Trophoblast cell (in vitro differentiated cells and primary cell): Measurements from ENCODE around the gene CDH26.
"Not testable (repeated sequence)": the region's sequence is repeated elsewhere in the genome, so short reads cannot be mapped to it uniquely, and the experiment has no call there.

Experiments
- DNase-seq, 2 donors: peaks; one replicate each; pipeline ENCODE4 v3.0.0-alpha.2; 2016
- H2AFZ ChIP-seq: 2 replicates; pipeline ENCODE4 v1.6.1; 2013; ENCODE audit warnings: low read length, moderate library complexity, mild to moderate bottlenecking; ENCODE audit not compliant: insufficient read depth, poor library complexity
- H2AK5ac ChIP-seq: 2 replicates; pipeline ENCODE4 v1.6.1; 2013; ENCODE audit warnings: mild to moderate bottlenecking, low read length
- H2BK120ac ChIP-seq: 2 replicates; pipeline ENCODE4 v1.6.1; 2013; ENCODE audit warnings: low read length, mild to moderate bottlenecking, moderate library complexity; ENCODE audit not compliant: insufficient read depth, poor library complexity
- H2BK12ac ChIP-seq: 2 replicates; pipeline ENCODE4 v1.6.1; 2013; ENCODE audit warnings: mild to moderate bottlenecking, low read length, moderate library complexity
- H2BK5ac ChIP-seq: 2 replicates; pipeline ENCODE4 v1.6.1; 2013; ENCODE audit warnings: low read length, low read depth, moderate library complexity, mild to moderate bottlenecking; ENCODE audit not compliant: poor library complexity
- H3K14ac ChIP-seq: 2 replicates; pipeline ENCODE4 v1.6.1; 2013; ENCODE audit warnings: mild to moderate bottlenecking, low read length
- H3K18ac ChIP-seq: 2 replicates; pipeline ENCODE4 v1.6.1; 2013; ENCODE audit warnings: mild to moderate bottlenecking, low read length
- H3K23ac ChIP-seq: 2 replicates; pipeline ENCODE4 v1.6.1; 2013; ENCODE audit warnings: low read length
- H3K27ac ChIP-seq: 2 replicates; pipeline ENCODE4 v1.5.1; 2013; ENCODE audit warnings: low read depth, mild to moderate bottlenecking, inconsistent platforms, low read length, moderate library complexity
- H3K27me3 ChIP-seq: 2 replicates; pipeline ENCODE4 v1.6.1; 2013; ENCODE audit warnings: inconsistent platforms, mild to moderate bottlenecking, low read length, moderate library complexity; ENCODE audit not compliant: insufficient read depth
- H3K36me3 ChIP-seq, 2 experiments: 1 replicate in 1 of 2; 2 replicates in 1 of 2; pipeline ENCODE4 v1.6.1; 2013; ENCODE audit warnings: low read length in 2 of 2, mild to moderate bottlenecking in 2 of 2, moderate library complexity in 1 of 2; ENCODE audit not compliant: insufficient read depth in 2 of 2, control insufficient read depth in 1 of 2
- H3K4ac ChIP-seq: 2 replicates; pipeline ENCODE4 v1.6.1; 2013; ENCODE audit warnings: low read depth, mild to moderate bottlenecking, low read length, moderate library complexity
- H3K4me1 ChIP-seq, 2 experiments: 1 replicate in 1 of 2; 2 replicates in 1 of 2; pipeline ENCODE4 v1.6.1; 2013; ENCODE audit warnings: low read length in 2 of 2, mild to moderate bottlenecking in 2 of 2, moderate library complexity in 1 of 2; ENCODE audit not compliant: insufficient read depth in 2 of 2, control insufficient read depth in 1 of 2
- H3K4me2 ChIP-seq: 2 replicates; pipeline ENCODE4 v1.6.1; 2013; ENCODE audit warnings: inconsistent platforms, mild to moderate bottlenecking, low read length, moderate library complexity
- H3K4me3 ChIP-seq: 2 replicates; pipeline ENCODE4 v1.5.1; 2013; ENCODE audit warnings: mild to moderate bottlenecking, low read depth, low read length, inconsistent platforms
- H3K79me1 ChIP-seq: one replicate; pipeline ENCODE4 v1.6.1; 2013; ENCODE audit warnings: low read length
- H3K79me2 ChIP-seq: 2 replicates; pipeline ENCODE4 v1.6.1; 2013; ENCODE audit warnings: low read length, mild to moderate bottlenecking; ENCODE audit not compliant: control insufficient read depth, insufficient read depth, poor library complexity
- H3K9ac ChIP-seq: 2 replicates; pipeline ENCODE4 v1.6.1; 2013; ENCODE audit warnings: mild to moderate bottlenecking, low read length
- H3K9me3 ChIP-seq: 2 replicates; pipeline ENCODE4 v1.6.1; 2013; ENCODE audit warnings: low read depth, mild to moderate bottlenecking, control low read depth, inconsistent platforms, low read length; ENCODE audit not compliant: insufficient read depth
- H4K12ac ChIP-seq: 2 replicates; pipeline ENCODE4 v1.6.1; 2013; ENCODE audit warnings: low read depth, mild to moderate bottlenecking, low read length, moderate library complexity
- H4K8ac ChIP-seq: 2 replicates; pipeline ENCODE4 v1.6.1; 2013; ENCODE audit warnings: low read depth, mild to moderate bottlenecking, low read length, moderate library complexity
- H4K91ac ChIP-seq: one replicate; pipeline ENCODE4 v1.6.1; 2013; ENCODE audit warnings: low read depth, mild to moderate bottlenecking, low read length, moderate library complexity
- WGBS: extraction: QIAGEN DNeasy Blood & Tissue Kit; methylation state at CpG from one replicate; pipeline ENCODE4 v1.1.7; 2013; ENCODE audit warnings: missing lambda C conversion rate; ENCODE audit not compliant: insufficient read length, insufficient coverage; ENCODE audit errors: extremely low coverage; 5-methylcytosine and 5-hydroxymethylcytosine counted together

Gene CDH26

DNA sequence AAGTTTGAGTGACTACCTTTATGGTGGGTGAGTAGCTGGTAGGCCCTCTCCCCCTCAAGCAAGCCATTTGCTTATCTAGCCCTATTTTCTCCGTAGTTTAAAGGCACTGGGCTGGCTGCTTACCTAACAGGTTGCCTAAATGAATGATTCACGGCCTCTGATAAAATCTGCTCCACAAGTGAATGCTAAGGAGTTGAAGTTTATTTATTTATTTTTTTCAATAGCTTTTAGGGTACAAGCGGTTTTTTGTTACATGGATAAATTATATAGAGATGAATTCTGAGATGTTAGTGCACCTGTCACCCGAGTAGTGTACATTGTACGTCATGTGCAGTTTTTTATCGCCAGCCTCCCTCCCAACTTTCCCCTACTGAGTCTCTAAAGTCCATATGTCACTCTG is 8.3 kb upstream of the CDH26 start:
- no peak overlapping the region for H3K4me3 ChIP-seq
- H2BK5ac ChIP-seq = no peak overlapping the region
- peak in 1 of 2 donors; percentile 47 for DNase-seq
- no peaks in the 10 kb centered on the region for H3K79me2 ChIP-seq
- no peaks in the 10 kb centered on the region for H3K27me3 ChIP-seq
- no peak overlapping the region for H3K18ac ChIP-seq
- H3K79me1 ChIP-seq = no peaks in the 10 kb centered on the region
- H3K14ac ChIP-seq = no peak overlapping the region
- H3K4ac ChIP-seq = no peak overlapping the region
- H4K12ac ChIP-seq = no peak overlapping the region
- H3K27ac ChIP-seq = no peak overlapping the region
- H3K9me3 ChIP-seq = no peaks in the 10 kb centered on the region
- peaks cover 0 to 2% of the 10 kb centered on the region in 2 experiments for H3K4me1 ChIP-seq
- H3K36me3 ChIP-seq = no peaks in the 10 kb centered on the region
- H4K8ac ChIP-seq = no peak overlapping the region
- H3K4me2 ChIP-seq = no peak overlapping the region
- no CpG with 5 or more reads among the region's 6 CpGs for WGBS
- H3K9ac ChIP-seq = no peak overlapping the region
- H2BK12ac ChIP-seq = no peak overlapping the region
- H2BK120ac ChIP-seq = no peak overlapping the region
- no peak overlapping the region for H3K23ac ChIP-seq
- no peak overlapping the region for H4K91ac ChIP-seq
- H2AK5ac ChIP-seq = no peak overlapping the region
- no peak overlapping the region for H2AFZ ChIP-seq

DNA sequence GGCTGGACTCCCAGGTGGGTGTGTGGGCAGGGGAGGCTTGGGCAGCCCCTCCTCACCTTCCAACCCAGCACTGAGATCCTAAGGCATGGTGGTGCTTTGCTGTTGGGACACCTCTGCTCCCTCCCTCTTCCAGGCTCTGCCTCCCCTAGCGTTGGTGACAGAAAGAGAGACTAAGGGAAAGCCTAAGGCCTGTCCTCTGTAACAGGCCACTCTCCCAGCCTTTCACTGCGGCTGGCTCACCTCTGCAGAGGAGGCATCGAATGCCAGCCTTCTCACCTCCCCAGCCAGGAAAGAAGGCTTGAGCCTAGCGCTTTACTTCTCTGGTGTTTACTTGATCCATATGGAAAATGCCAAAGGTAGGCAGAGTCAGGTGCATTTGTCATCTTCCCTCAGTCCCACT is 3.5 kb upstream of the CDH26 start:
- H3K23ac ChIP-seq = no peak overlapping the region
- H3K9ac ChIP-seq = no peak overlapping the region
- no peak overlapping the region for H3K14ac ChIP-seq
- no peak overlapping the region for H2BK120ac ChIP-seq
- no peak overlapping the region for H3K4ac ChIP-seq
- DNase-seq = no peak
- H3K4me3 ChIP-seq = no peak overlapping the region
- no peaks in the 10 kb centered on the region for H3K79me1 ChIP-seq
- H4K91ac ChIP-seq = no peak overlapping the region
- no peak overlapping the region for H2AK5ac ChIP-seq
- H3K79me2 ChIP-seq = no peaks in the 10 kb centered on the region
- H3K36me3 ChIP-seq = no peaks in the 10 kb centered on the region
- no peak overlapping the region for H3K27ac ChIP-seq
- H2AFZ ChIP-seq = no peak overlapping the region
- H2BK12ac ChIP-seq = no peak overlapping the region
- H3K9me3 ChIP-seq = no peaks in the 10 kb centered on the region
- H4K12ac ChIP-seq = no peak overlapping the region
- H2BK5ac ChIP-seq = no peak overlapping the region
- no peaks in the 10 kb centered on the region for H3K4me1 ChIP-seq
- no CpG with 5 or more reads among the region's 4 CpGs for WGBS
- no peak overlapping the region for H4K8ac ChIP-seq
- no peaks in the 10 kb centered on the region for H3K27me3 ChIP-seq
- no peak overlapping the region for H3K4me2 ChIP-seq
- no peak overlapping the region for H3K18ac ChIP-seq

DNA sequence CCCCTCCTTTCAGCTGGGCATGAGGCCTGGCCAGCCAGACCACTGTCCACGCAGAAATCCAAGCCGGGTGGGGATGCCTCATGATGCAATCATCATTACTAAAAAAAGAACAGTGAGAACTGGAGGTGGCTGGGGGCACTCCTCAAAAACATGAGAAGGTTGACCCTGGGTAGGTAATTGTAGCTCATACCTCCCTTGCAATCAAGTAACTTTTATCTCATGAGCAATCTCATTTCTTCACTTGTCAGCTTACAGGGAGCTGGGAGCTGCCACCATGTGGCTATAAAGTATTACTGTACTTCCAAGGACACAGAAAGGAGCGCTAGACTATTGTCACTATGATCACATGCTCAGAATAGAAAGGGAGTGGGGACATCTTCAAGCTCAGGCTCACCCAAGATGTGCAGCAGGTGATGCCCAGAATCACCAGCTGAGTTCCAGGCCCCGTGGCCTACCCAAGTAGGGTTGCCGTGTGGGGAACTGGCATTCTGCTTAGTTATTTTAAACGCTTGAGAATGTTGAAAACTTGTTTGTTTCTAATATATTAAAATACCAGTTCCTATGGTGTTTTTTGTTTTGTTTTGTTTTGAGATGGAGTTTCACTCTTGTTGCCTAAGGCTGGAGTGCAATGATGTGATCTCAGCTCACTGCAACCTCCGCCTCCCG is 3.0 kb upstream of the CDH26 start:
- WGBS = no CpG with 5 or more reads among the region's 8 CpGs
- no peak overlapping the region for H3K18ac ChIP-seq
- no peaks in the 10 kb centered on the region for H3K27me3 ChIP-seq
- no peak overlapping the region for H3K14ac ChIP-seq
- H4K8ac ChIP-seq = no peak overlapping the region
- no peaks in the 10 kb centered on the region for H3K79me1 ChIP-seq
- H4K91ac ChIP-seq = no peak overlapping the region
- no peak overlapping the region for H2BK12ac ChIP-seq
- H2AFZ ChIP-seq = no peak overlapping the region
- H2BK5ac ChIP-seq = no peak overlapping the region
- no peaks in the 10 kb centered on the region for H3K79me2 ChIP-seq
- H2AK5ac ChIP-seq = no peak overlapping the region
- H3K4me2 ChIP-seq = no peak overlapping the region
- H2BK120ac ChIP-seq = no peak overlapping the region
- H3K9me3 ChIP-seq = no peaks in the 10 kb centered on the region
- no peak overlapping the region for H4K12ac ChIP-seq
- H3K4ac ChIP-seq = no peak overlapping the region
- no peaks in the 10 kb centered on the region for H3K36me3 ChIP-seq
- DNase-seq = peak in 1 of 2 donors; percentile 67
- H3K4me3 ChIP-seq = no peak overlapping the region
- H3K27ac ChIP-seq = no peak overlapping the region
- H3K9ac ChIP-seq = no peak overlapping the region
- H3K4me1 ChIP-seq = no peaks in the 10 kb centered on the region
- no peak overlapping the region for H3K23ac ChIP-seq

- not testable (repeated sequence) for H3K79me2 ChIP-seq, H2AK5ac ChIP-seq, H2AFZ ChIP-seq, H3K4me2 ChIP-seq, H3K4me3 ChIP-seq, H3K27ac ChIP-seq, H3K18ac ChIP-seq, H2BK12ac ChIP-seq, DNase-seq, H4K12ac ChIP-seq, H3K27me3 ChIP-seq, H4K91ac ChIP-seq, H3K36me3 ChIP-seq, H2BK5ac ChIP-seq, H3K4ac ChIP-seq, H3K14ac ChIP-seq, H3K79me1 ChIP-seq, H2BK120ac ChIP-seq, H3K9ac ChIP-seq, H3K9me3 ChIP-seq, H3K4me1 ChIP-seq, H3K23ac ChIP-seq, H4K8ac ChIP-seq
Measured at GRCh38 chr20:59957568-59957967, 655 bp upstream of the CDH26 start.
